Dermis microvascular lymphatic vessel endothelial cell (primary cell): ENCODE data around the gene KCTD16. TPM values are rescaled to one million over a fixed set of nuclear protein-coding genes. Genes with fewer than 3 reads are reported as not detected.
A peak's percentile ranks its signal among the peaks of the same experiment; 100 is the strongest.

Source experiments
- DNase-seq, 2 donors: peaks; one replicate each; pipeline versions ENCODE4 v3.0.0 to v3.0.0-alpha.2; 2010; ENCODE audit warnings: low read depth in 2 of 2
- total RNA-seq: library from RNA; depleted of rRNA; stranded (reverse); fragments of >200 nt; gene quantifications from 2 replicates; pipeline ENCODE4 v1.2.1, GENCODE V29; 2014

The KCTD16 gene
- total RNA-seq, 1 donor from 2014 or later = under 0.01 TPM

DNA sequence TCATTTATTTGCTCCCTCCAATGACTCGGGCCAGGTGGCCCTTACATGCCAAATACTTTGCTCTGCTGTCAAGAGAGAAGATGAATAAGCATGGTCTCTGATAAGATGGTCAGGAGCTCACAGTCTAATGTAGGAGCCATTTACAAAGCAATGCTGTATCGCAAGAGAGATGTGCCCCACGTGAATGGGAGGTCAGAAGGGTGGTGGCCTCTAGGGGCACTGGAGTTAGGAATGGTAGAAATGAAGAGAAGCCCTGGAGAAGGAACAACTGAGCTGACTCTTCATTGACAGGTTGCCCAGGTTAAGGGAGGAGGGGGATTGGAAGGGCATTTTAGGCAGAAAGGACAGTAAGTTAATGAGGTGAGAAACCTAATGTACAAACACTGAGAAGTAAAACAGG, 286.5 kb downstream of the KCTD16 start:
- DNase-seq = no peak

GRCh38 chr5:144458216-144458615, 287.5 kb downstream of the KCTD16 start:
- no peak for DNase-seq

- no peak for DNase-seq
Measured at GRCh38 chr5:144460600-144460999, 289.9 kb downstream of the KCTD16 start.

DNA sequence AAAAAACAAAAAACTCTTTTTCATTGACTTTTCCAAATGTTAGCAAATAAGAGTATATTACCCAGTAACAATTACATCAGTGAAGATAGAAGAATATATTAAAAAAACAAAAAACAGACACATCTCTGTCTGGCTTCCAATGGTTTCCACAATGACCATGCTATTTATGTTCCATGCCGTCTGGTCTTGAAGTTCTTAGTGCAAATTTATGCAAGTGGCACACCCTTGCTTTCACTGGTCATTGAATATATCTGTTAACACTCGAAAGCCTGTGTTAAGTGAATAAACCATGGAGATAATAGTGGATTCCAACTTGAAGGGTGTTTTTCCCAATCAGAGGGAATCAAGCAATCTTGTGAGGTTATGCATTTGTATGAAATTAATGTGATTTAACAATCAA, 291.9 kb downstream of the KCTD16 start:
- DNase-seq = no peak

- DNase-seq = no peak
Measured at GRCh38 chr5:144463481-144464223, 293.0 kb downstream of the KCTD16 start.

GRCh38 chr5:144464306-144464705, 293.6 kb downstream of the KCTD16 start:
- no peak for DNase-seq

- no peak for DNase-seq
Measured at GRCh38 chr5:144465441-144465840, 294.8 kb downstream of the KCTD16 start.

DNA sequence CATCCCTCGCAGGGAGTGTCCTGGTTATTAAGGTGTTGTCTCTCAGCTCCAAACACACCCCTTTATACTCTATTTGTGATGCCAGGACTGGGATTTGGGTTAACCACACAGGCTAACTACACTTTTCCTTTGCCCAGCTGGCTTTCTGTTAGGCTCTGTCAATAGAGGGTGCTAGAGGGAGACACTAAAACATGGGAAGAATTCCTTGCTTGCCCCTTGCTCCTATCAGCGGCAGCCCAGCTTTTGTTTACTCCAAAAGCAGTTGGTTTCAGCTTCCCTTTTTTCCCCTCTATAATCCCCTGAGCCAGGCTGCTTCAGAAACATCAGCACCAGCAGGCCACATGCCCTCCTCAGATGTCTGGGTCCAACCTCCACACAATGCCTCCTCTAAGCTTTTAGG, 297.1 kb downstream of the KCTD16 start:
- DNase-seq = peak in 1 of 2 donors; percentile 30

GRCh38 chr5:144468571-144468970, 297.9 kb downstream of the KCTD16 start:
- DNase-seq = no peak

DNA sequence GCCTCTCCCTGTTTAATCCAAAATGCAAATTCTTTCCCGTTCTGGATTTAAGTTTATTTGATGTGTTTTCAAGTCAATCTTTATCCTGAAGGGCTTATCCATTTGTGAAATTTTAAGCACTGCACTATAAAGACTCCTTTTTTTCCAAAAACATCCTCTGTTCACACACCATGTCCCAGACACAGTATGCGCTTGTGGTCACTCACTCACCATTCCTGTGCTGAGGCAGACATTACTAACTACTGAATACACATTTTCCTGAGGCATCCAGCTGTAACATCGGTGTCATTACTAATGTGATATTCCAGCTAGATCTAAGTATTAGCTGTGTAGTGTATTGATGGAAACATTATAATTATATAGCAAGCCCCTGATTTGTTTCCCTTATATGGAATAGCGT, 298.4 kb downstream of the KCTD16 start:
- no peak for DNase-seq

- no peak for DNase-seq
Measured at GRCh38 chr5:144472221-144472620, 301.5 kb downstream of the KCTD16 start.

GRCh38 chr5:144473650-144474049, 303.0 kb downstream of the KCTD16 start:
- no peak for DNase-seq

- no peak for DNase-seq
Measured at GRCh38 chr5:144478565-144478964, 307.9 kb downstream of the KCTD16 start.

- DNase-seq = no peak
Measured at GRCh38 chr5:144481861-144482260, 311.2 kb downstream of the KCTD16 start.

DNA sequence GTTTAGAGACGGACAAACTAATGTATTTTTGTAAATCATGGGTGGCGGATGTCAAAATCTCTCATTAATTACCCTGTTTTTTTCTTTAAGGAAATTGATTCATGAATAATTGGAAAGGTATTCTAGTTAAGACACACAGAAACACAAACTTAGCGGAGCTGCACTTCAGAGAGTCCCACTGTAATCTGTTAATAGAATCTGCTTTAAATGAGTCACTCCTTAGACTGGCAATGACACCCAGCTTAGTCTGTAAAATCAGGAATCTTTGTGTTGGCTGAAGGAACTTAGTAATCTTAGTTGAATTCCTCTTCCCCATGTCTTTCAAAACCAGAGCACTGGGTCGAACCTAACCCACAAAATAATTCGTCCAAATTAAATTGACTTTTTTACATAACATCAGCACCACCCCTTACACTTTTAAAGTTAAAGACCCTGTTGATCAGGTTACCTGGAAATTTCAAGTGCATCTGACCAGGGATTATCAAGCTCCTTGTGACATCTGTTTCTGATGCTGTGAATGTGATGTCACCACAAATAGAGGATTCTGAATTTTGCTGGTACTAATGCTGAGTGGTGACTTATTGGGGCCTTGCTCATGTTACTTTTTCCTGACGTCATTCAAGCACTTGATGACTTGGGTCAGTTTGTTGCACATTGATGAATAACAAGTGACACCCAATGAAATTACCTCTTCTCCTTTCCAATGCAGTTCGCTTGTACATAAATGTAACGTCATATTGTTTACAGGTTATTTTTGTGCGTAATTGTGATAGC, 313.6 kb downstream of the KCTD16 start:
- DNase-seq = peak in 1 of 2 donors; percentile 24

DNA sequence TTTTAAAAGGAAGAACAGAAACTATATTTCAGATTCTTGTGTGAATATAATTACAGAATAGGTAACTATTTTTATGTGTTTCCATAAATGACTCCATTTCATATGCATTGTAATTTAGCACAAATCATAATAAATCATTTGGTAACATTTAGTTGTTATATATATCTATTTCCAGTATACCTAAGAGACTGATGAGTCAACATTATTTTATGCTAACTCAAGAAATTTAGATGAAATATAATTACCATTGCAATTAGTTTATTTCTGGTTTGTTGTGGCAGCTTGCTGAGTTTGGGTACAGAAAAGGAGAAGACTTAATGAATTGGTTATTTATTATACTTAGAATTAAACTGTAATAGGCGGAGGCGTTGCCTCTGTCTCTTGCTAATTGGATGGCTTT, 314.9 kb downstream of the KCTD16 start:
- DNase-seq = no peak

DNA sequence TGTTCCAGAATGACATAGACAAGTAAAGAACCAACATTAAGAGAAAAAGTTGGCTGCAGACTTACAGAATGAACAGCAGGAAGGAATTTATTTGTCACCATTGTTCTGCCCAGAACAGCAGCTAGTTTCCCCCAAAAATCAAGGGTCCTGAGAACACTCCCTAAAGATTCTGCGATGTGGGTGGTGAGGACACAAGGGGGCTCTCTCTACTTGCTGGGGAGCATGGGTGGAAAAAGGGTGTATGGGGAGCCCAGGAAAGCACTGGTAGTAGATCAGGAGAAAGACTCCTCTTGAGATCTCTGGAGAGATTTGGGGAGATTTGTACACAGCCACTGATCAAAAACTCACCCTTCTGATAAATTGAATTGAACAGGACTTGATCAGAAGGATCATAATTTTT, 316.5 kb downstream of the KCTD16 start:
- no peak for DNase-seq

DNA sequence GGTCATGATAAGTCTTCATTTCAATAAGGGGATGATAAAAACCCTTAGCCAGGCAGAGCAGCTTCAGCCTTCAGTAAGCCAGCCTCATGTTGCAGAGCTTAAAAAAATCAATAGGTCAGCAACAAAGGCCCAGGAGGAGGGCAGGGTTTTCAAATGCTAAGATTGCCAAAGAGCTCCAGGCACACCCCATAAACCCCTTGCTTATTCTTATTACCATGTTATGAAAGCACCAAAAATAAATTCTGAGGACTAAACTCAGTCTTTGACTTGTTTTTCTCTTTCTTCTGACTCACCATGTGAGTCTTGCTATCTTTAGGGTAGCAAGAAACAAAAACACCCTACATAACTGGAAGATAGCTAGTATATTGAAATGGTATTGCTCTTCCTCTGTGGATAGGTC, 317.1 kb downstream of the KCTD16 start:
- no peak for DNase-seq

DNA sequence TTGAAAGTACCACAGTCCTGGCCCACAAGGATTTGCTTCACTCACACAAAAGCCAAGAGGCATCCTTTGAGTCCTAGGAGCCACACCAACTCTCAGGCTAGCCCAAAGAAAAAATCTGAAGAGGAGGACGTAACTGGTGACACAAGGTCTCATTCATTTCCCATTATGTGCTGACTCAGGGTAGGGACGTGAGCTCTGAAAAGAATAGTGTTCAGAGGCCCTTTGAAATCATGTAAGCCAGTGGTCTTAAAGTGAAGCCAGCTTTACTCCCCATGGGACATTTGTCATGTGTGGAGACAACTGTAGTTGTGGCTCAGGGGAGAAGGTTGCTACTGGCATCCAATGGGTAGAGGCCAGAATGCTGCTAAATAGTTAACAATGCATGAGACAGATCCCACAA, 332.4 kb downstream of the KCTD16 start:
- DNase-seq = no peak

GRCh38 chr5:144504929-144505577, 334.4 kb downstream of the KCTD16 start:
- no peak for DNase-seq

GRCh38 chr5:144510845-144511579, 340.3 kb downstream of the KCTD16 start:
- no peak for DNase-seq

DNA sequence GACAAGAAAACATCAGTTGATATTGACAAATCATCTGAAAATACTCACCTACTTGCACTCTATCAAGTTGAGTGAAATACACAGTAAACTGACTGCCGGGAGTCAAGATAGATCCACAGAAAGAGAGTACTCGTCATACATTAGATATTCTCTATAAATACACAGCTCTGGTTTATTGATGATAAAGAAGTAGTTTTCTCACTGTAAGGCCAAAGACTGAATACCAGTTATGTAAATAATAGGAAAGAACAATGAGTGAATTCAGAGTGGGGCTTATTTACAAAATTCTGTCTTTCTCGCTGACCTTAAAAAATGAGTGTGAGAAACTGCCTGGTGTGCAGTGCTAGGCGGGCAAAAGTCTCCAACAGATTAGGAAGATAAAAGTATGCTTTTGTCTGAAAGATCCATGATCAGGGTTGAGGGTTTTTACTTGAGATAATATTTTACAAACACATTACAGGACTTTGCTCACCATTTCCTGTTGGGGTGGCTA, 341.0 kb downstream of the KCTD16 start:
- DNase-seq = no peak
